ENCODE data around the gene RSBN1L.
"Not testable (repeated sequence)": the region's sequence is repeated elsewhere in the genome, so short reads cannot be mapped to it uniquely, and the experiment has no call there.

RSBN1L gene

DNA sequence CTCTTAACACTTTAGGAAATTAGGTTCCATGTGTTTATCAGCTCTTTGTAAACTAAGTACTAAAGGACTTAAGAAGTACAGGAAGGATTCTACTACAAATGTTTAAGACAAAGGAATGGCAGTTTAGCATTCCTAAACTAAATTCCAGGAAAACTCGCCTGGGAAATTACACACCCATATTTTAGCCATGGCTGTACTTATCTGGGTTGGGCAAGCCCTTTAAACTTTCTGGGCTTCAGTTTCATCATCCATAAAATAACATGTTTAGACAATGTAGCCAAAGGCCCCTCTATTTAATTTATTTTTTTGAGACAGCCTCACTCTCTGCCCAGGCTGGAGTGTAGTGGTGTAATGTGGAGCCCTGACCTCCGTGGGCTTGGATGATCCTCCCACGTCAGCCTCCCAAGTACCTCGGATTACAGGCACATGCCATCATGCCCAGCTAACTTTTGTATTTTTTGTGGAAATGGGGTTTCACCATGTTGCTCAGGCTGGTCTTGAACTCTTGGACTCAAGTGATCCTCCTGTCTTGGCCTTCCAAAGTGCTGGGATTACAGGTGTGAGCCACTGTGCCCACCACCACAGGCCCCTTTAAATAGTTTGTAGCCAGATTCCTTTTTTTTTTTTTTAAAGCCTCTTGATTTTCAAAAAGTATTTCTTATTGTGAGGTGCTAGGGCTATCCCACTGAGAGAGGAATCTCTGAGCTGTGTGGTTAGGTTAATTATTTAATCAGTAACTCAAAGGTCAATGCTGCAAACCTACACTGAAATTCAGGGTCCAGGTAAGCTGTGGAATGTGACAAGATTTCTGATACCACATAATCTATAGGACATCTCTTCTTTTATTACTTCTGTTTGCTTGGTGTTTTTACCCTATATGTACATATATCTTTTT is 69.9 kb downstream of the RSBN1L start:
- no peak for DNase-seq (ENCODE audit: low read depth in 1 of 2, low spot score in 1 of 2)

DNA sequence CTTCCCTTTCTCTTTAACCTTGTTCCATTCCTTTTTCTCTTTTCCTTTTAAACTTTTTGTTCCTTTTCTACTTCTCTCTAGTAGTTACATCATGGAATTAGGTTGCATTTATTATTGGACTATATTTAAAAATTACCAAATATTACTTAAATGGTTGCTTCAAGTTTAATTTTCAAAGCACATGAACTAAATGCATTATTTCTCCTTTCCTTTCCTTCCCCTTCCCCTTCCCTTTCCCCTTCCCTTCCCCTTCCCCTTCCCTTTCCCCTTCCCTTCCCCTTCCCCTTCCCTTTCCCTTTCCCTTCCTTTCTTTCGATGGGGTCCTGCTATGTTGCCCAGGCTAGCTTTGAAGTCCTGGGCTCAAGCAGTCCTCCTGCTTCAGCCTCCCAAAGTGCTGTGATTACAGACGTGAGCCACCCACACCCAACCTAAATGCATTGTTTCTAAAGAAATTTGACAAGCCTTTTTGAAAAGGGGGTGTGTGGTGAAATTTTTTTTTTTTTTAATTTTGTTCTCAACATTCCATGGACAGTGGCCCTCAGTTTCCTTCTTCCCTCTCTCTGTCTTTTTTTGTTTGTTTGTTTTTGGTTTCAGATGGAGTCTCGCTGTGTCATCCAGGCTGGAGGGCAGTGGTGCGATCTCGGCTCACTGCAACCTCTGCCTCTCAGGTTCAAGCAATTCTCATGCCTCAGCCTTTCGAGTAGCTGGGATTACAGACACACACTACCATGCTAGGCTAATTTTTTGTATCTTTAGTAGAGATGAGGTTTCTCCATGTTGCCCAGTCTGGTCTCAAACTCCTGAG is 70.7 kb downstream of the RSBN1L start:
- no peak for DNase-seq (ENCODE audit: low read depth in 1 of 2, low spot score in 1 of 2)

GRCh38 chr7:77770316-77770715 is 74.1 kb downstream of the RSBN1L start:
- no peak for DNase-seq (ENCODE audit: low read depth in 1 of 2, low spot score in 1 of 2)

- no peak for DNase-seq (ENCODE audit: low read depth in 1 of 2, low spot score in 1 of 2)
These were observed 75.6 kb downstream of the RSBN1L start for GRCh38 chr7:77771901-77772300.

- no peak for DNase-seq (ENCODE audit: low read depth in 1 of 2, low spot score in 1 of 2)
These were observed 82.3 kb downstream of the RSBN1L start for GRCh38 chr7:77778535-77778934.

- no peak for DNase-seq (ENCODE audit: low read depth in 1 of 2, low spot score in 1 of 2)
These were observed 86.1 kb downstream of the RSBN1L start for GRCh38 chr7:77782383-77782782.

DNA sequence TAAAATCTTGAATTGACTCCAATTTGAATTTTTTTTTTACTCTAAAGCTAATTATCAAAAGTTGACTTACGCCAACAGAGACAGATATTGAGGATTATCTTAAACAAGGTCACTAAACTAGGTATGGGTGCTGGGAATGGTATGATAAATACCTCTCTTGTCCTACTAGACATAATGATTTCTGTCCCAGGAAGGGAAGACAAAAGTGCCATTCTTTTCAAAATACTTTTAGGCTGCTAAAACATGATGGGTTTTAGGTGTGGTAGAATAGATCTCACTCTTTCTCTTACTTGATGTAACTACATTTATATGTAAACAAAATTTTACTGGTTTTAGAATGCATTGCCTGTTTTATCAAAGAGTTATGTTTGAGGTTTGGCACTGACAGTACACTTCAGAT is 86.9 kb downstream of the RSBN1L start:
- no peak for DNase-seq (ENCODE audit: low read depth in 1 of 2, low spot score in 1 of 2)

- no peak for DNase-seq (ENCODE audit: low read depth in 1 of 2, low spot score in 1 of 2)
These were observed 87.3 kb downstream of the RSBN1L start for GRCh38 chr7:77783545-77783944.

GRCh38 chr7:77784426-77784825 is 88.2 kb downstream of the RSBN1L start:
- not testable (repeated sequence) for DNase-seq (ENCODE audit: low read depth in 1 of 2, low spot score in 1 of 2)

- no peak for DNase-seq (ENCODE audit: low read depth in 1 of 2, low spot score in 1 of 2)
These were observed 89.8 kb downstream of the RSBN1L start for GRCh38 chr7:77786018-77786417.

- no peak for DNase-seq (ENCODE audit: low read depth in 1 of 2, low spot score in 1 of 2)
These were observed 90.5 kb downstream of the RSBN1L start for GRCh38 chr7:77786741-77787140.

- DNase-seq (ENCODE audit: low read depth in 1 of 2, low spot score in 1 of 2): no peak
These were observed 92.2 kb downstream of the RSBN1L start for GRCh38 chr7:77788327-77788902.

DNA sequence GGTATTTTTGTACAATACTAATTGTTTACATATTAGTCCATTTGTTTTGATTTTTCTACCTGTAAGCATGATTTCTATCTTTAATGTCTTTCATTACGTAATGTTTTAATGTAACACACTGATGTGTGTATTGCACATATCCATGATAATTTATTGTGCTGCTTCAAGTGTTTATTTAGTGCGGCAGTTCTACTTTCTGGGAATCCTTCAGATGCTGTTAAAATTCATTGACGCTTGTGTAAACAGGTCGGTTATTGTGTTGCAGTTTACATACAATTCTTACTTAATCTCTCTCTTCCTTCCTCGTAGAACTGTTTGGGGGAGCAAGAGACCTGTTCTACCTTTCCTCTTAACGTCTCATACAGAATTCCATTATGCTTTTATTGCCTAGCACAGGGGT is 95.1 kb downstream of the RSBN1L start:
- DNase-seq (ENCODE audit: low read depth in 1 of 2, low spot score in 1 of 2): no peak

DNA sequence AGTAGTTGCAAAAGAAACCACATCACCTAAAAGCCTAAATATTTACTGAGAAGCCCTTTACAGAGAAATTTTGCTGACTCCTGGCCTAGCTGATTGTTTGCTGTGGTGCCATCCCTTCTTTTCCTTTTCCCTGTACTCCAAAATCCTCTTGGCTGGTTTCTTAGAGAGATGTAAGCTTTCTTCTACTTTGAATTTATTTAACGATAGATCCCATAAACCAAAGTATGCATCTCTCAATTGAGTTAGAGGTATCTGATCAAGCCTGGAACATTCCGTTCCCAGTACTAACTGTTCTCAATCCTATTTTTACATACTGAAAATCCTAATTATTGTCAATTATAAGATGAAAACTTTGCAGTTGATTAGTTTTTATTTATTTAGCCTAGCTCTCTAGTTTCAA is 95.7 kb downstream of the RSBN1L start:
- no peak for DNase-seq (ENCODE audit: low read depth in 1 of 2, low spot score in 1 of 2)

GRCh38 chr7:77794000-77794399 is 97.7 kb downstream of the RSBN1L start:
- DNase-seq (ENCODE audit: low read depth in 1 of 2, low spot score in 1 of 2): no peak

DNA sequence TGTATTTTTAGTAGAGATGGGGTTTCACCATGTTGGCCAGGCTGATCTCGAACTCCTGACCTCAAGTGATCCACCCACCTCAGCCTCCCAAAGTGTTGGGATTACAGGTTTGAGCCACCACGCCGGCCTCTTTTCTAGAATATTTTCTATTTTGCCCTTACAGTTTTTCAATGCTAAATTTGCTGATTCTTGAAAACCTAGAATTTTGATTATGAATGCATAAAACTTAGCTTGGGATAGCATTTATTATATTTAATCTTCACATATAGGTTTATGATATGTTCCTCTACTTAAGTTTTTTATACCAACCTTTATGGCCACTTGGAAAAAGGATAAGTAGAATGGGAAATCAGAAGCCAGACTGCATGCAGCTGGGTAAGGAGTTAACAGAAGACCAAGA is 99.8 kb downstream of the RSBN1L start:
- DNase-seq (ENCODE audit: low read depth in 1 of 2, low spot score in 1 of 2): no peak

DNA sequence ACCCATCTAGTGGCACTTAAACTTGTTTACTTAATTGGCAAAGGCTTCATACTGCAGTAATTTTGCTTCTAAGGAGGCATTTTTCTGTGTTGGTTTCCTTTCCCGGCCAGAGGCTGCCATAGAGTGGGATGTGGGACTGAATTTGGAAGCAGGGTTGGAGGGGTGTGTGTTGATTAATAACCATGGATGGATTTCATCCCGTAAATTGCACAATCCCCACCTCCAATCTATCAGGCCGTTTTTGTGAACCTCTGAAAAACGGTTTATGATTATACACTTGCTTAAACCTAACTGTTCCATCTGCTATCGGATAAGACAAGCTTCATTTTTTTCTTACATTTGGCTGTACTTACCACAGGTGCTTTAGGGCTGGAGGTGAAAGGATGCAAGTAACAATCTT is 100.7 kb downstream of the RSBN1L start:
- DNase-seq (ENCODE audit: low read depth in 1 of 2, low spot score in 1 of 2): no peak

DNA sequence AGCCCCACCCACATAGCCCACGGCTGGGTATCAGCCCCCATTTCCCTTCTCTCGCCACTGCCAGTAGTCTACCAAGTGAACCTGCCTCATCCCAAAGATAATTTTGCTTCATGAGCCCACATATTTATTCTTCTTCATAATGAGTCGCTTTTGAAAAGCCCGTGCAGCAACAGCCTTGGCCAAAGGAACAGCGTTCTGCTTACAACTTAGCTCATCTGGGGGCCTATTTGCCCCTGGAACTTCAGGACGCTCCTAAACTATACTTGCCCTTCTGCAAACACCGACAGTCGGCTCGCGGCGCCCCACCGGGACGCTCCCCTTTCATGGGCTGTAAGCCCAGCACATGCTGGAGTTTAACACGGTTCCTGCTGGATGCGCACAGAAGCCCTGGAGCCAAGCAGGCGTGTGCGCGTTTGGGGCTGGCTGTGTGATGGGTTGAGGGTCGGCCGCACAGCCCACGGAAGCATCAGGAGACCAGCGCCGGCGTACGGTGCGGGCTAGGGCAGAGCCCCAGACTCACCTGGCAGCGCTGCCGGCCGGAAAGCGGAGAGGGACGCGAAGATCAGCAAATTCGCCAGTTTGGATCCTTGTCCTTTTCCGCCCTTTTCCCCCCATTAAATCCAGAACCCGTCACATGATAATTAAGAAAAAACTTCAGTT is 101.6 kb downstream of the RSBN1L start:
- peak in 1 of 2 donors; percentile 15 for DNase-seq (ENCODE audit: low read depth in 1 of 2, low spot score in 1 of 2)

- DNase-seq (ENCODE audit: low read depth in 1 of 2, low spot score in 1 of 2): peak; percentile 81
These were observed 102.3 kb downstream of the RSBN1L start, which contains the start of the genes PHTF2 and TMEM60 for GRCh38 chr7:77798394-77799077. Gene PHTF2 (plus strand): TSS chr7:77798773. Gene TMEM60 (minus strand): TSS chr7:77798434. CDS start chr7:77794373, 4,061 bp downstream.

GRCh38 chr7:77799078-77799964 is 103.1 kb downstream of the RSBN1L start:
- DNase-seq (ENCODE audit: low read depth in 1 of 2, low spot score in 1 of 2): no peak
